Amniotic epithelial cell (primary cell): ENCODE measurements around the gene CYGB.
A peak's percentile ranks its signal among the peaks of the same experiment; 100 is the strongest.
"Not testable (repeated sequence)": the region's sequence is repeated elsewhere in the genome, so short reads cannot be mapped to it uniquely, and the experiment has no call there.

ENCODE experiments used
- DNase-seq: peaks from one replicate; pipeline ENCODE4 v3.0.0-alpha.2; 2010; ENCODE audit warnings: low read depth

CYGB gene

DNA sequence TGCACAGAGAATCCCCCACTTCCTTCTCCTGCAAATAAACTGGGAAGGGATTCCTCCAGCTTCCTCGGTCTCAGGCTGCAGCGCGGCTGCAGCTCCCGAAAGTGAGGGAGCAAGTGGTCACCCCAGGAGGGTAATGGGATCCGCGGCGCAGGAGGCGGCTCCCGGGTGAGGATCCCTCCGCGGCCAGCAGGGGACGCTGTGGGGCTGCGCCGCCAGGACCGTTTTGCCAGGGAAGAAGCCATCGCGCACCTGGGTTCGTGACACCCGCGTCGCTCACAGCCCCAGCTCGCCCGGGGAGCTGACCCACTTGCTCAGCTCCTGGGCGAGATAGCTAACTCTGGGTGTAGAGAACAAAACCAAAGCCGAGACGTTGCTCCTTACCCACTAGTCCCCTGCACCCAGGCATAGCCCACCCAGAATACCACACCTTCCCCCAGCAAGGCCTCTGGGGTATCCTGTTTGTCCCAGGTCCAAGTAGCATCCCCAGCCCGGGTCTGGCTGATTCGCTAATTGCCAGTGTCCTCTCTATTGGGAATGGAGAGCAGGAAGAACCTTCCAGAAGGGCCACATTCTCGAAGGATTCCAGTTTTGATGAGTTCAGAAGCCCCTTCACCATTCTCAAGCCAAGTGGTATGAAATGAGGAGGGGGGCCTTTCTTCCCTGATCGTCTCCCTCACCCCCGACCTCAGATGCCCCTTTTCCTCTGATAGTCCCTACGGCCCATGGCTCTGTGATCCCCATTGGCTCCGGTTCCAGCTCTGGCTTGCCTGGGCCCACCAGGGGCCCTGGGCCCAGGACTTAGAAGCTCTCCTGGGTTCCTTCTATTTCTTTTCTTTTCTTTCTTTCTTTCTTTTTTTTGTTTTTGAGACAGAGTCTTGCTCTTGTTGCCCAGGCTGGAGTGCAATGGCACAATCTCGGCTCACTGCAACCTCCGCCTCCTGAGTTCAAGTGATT is 14.1 kb downstream of the CYGB start:
- no peak for DNase-seq

DNA sequence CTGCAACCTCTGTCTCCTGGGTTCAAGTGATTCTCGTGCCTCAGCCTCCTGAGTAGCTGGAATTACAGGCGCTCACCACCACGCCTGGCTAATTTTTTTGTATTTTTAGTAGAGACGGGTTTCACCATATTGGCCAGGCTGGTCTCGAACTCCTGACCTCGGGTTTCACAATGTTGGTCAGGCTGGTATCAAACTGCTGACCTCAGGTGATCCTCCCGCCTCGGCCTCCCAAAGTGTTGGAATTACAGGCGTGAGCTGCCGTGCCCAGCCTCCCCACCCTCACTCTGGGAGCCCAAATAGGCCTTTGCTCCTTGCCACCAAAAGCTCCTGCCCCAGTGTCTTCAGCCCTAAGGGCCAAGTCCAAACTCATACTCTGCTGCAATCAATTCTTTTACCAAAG is 15.8 kb downstream of the CYGB start:
- not testable (repeated sequence) for DNase-seq

DNA sequence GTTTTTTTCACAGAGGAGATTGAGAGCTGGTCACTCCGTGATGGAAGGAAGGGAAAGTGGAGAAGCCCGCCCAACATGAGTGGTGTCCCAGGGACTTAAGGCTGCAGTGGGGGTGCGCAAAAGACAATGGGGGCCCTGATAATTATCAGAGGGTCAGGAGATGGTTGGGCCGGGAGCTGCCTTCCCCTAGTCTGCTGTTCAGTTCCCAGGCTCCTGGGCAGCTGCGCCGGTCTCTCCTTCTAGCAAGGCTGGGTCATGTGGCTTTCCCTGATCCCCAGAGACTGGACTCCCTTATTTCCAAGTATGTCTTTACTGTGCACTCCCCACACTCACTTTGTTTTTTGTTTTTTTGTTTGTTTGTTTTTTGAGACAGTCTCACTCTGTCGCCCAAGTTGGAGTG is 16.2 kb downstream of the CYGB start:
- no peak for DNase-seq

DNA sequence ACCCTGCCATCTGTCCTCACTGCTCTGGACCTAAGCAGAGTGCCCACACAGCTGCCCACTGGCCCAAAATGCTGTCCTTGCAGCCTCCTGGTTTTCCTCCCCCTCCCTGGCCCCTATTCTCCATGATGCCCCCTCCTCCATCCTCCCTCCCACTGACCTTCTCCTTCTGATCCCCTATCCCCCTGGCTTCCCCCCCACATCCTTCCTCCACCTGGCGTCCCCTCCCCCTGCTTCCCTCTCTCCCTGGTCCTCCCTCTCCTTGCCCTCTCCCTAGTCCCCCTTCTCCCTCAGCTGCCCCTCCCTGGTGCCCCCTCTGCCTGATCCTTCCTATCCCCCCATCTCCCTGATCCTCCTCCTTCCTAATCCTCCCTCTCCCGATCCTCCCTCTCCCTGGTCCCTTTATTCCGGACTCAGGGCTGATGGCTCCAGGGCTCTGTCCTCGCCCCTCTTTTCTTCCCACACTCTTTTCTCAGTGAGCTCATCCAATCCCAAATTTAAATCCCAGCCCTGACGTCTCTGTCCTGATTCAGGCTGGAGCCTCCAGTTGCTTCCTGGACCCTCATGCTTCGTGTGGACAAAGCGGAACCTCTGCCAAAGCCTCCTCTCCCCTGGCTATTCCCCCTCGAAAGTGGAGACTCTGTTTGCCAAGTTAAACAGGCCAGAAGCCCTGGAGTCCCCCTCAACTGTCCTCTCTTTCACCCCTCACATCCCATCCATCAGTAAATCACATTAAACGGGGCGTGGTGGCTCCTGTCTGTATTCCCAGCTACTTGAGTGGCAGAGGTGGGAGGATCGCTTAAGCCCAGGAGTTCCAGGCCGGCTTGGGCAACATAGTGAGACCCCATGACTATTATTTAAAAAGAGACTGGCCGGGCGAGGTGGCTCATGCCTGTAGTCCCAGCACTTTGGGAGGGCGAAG is 18.2 kb downstream of the CYGB start:
- DNase-seq: no peak

DNA sequence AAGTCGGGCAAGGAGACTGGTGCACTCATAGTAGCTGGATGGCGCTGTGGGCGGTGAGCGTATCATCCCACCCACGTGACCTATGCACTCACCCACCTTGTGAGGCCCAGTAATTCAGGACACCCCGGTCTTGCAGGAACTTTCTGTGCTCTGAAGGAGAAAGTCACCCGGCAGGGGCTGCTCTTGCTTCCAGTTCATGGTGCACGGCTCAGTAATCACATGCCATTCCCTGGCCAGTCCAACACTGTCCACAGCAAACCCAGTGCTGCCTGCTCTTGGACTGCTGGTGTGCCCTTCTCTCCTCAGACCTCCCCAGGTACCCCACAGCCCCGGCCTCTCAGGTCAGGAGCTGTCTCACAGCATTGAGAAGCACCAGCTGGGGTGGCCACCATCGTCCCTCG is 19.9 kb downstream of the CYGB start:
- DNase-seq: peak; percentile 24

DNA sequence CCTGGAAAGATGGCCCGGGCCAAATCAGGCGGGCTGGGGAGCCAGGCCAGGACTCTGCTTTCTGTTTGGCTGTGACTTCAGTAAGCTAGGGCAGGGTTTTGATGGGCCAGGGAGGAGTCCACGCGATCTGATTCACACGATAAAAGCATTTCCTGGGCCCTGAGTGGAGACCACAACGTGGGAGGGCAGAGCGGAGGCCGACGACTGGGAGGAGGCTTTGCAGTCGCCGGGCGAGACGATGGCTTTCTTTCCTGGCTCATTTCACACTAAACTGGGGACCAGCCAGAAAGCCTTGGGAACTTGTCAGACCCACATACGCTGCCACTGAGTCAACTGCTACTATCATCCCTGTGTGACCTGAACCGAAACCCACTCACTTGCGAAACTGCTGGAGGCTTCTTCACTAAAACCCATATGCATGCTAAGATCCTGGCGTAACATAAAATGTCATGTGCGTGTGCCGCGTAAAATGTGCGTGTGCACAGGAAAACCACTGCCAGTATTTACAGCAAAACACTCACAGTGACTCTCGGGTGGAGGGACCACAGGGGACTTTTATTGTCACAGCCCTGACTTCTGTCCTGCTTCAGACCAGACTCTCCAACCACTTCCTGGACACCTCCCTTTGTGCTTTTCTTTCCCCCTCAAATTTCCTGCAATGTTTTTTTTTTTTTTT is 22.1 kb downstream of the CYGB start:
- DNase-seq: peak; percentile 83

DNA sequence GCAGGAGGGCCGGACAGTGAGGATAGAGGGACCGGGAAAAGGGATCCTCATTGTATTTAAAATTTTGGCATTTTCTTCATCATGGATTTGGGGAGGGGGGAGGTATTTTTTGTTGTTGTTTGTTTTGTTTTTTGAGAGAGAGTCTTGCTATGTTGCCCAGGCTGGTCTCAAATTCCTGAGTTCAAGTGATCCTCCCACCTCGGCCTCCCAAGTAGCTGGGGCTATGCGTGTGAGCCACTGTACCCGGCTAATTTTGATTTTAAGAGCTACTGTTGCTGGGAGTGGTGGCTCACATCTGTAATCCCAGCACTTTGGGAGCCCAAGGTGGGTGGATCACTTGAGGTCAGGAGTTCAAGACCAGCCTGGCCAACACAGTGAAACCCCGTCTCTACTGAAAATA is 23.2 kb downstream of the CYGB start:
- not testable (repeated sequence) for DNase-seq

DNA sequence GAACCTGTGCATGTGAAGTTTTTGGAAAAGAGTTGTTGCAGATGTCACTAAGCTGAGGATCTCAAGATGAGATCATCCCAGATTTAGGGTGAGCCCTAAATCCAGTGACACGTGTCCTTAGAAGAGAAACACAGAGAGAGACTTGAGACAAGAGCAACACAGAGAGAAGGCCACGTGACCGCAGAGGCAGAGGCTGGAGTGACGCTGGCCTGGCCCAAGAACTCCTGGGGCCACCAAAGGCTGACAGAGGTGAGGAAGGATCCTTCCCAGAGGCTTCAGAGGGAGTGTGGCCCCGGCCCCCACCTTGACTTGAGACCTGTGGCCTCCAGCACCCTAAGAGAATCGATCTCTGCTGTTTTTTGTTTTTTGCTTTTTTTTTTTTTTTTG is 24.2 kb downstream of the CYGB start:
- DNase-seq: no peak

- no peak for DNase-seq
These were observed 24.9 kb downstream of the CYGB start for GRCh38 chr17:76512366-76513305.

DNA sequence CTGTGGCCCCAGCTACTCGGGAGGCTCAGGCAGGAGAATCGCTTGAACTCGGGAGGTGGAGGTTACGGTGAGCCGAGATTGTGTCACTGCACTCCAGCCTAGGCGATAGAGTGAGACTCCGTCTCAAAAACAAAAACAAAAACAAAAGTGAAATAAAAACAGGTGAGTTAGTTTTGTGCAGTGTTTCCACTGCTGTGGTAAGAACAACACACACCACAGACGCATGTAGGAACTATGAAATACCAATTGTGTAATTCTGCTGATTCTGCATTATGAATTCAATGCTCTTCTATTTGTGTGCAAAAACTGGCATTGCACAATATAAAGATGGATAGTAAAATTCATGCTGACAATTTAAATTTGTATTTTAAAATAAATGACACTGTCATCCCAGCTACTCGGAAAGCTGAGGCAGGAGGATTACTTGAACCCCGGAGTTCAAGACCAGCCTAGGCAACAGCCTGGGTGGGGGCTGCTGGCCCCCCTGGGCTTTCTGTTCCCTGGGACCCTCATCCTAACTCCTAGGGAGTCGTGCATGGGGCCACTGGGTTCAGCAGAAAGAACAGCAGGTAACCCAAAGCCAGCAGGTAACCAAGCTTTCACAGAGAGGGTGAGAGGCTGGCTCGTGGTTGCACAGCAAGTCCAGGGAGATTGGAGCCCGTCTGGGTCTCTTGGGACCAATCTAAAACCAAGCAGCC is 25.7 kb downstream of the CYGB start:
- DNase-seq: peak; percentile 60

DNA sequence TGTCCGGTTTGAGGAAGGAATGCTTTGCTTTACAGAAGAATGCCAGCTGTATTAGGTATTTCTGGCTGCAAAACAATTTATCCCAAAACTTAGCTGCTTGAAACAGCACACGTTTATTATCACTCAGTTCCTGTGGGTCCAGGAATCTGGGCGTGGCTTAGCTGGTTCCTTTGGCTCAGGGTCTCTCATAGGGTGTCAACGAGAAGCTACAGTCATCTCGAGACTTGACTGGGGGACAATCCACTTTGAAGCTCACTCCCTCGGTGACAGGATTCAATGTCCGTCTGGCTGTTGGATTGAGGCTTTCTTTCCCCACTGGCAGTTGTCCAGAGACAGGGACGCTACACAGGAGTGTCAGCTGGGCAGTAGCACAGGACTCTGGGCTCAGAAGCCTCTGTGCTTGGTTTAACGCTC is 26.7 kb downstream of the CYGB start:
- no peak for DNase-seq

GRCh38 chr17:76508472-76509063 is 28.9 kb downstream of the CYGB start:
- not testable (repeated sequence) for DNase-seq

- peak; percentile 37 for DNase-seq
These were observed 30.8 kb downstream of the CYGB start for GRCh38 chr17:76506408-76507345.

DNA sequence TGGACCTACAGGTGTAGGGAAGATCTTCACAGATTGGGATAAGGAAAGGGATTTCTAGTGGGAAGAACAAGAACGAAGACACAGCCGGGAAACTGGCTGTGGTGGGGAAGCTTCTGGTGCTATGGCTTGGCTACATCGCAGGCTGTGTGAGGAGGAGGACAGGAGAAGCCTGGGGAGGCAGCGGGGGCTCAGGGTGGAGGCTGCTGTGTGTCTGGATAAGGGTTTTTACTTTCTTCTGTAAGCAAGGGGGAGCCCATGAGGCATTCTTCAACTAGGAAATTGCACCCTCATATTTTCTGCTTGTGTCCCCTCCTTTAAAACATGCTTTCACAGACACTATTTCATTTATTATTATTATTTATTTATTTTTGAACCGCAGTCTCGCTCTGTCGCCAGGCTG is 33.4 kb downstream of the CYGB start:
- DNase-seq: no peak

- DNase-seq: no peak
These were observed 34.9 kb downstream of the CYGB start for GRCh38 chr17:76502341-76503211.

- no peak for DNase-seq
These were observed 35.6 kb downstream of the CYGB start for GRCh38 chr17:76501827-76502307.

GRCh38 chr17:76501018-76501826 is 36.3 kb downstream of the CYGB start, which contains the start of gene RHBDF2:
Gene RHBDF2 (minus strand): TSS chr17:76501423. CDS start chr17:76481524, 19,899 bp downstream.
- peak; percentile 50 for DNase-seq
